Neural crest cell (in vitro differentiated cells): ENCODE data around the gene HHATL. TPM values are rescaled to one million over a fixed set of nuclear protein-coding genes. Genes with fewer than 3 reads are reported as not detected.

Experiments
- DNase-seq: peaks from one replicate; pipeline ENCODE4 v3.0.0; 2021; ENCODE audit warnings: low read depth, mixed read lengths, low spot score
- H3K27ac Mint-ChIP-seq: one replicate; pipeline ENCODE4 v1.8.0; 2021; ENCODE audit warnings: mild to moderate bottlenecking, mixed read lengths; ENCODE audit not compliant: unreplicated experiment
- H3K27me3 Mint-ChIP-seq: 2 replicates; pipeline ENCODE4 v1.8.0; 2021; ENCODE audit warnings: low read depth, mild to moderate bottlenecking, mixed read lengths
- H3K36me3 Mint-ChIP-seq: 2 replicates; pipeline ENCODE4 v1.8.0; 2021; ENCODE audit warnings: low read depth, mild to moderate bottlenecking, mixed read lengths
- H3K4me1 Mint-ChIP-seq: 2 replicates; pipeline ENCODE4 v1.8.0; 2021; ENCODE audit warnings: mixed read lengths
- H3K4me3 Mint-ChIP-seq: one replicate; pipeline ENCODE4 v1.8.0; 2021; ENCODE audit warnings: mild to moderate bottlenecking, mixed read lengths
- H3K9me3 Mint-ChIP-seq: 2 replicates; pipeline ENCODE4 v1.8.0; 2021; ENCODE audit warnings: mixed read lengths
- total RNA-seq: library from RNA; stranded (reverse); gene quantifications from 2 replicates; pipeline ENCODE4 v1.2.1, GENCODE V29; 2021
- TF ChIP-seq, protein P1 (sequence below): fragments of 200-600 bp; sonication (generic); conservative IDR thresholded peaks from 2 replicates; pipeline ENCODE4 v1.5.0; 2021; ENCODE audit warnings: antibody characterized with exemption, mild to moderate bottlenecking

The HHATL gene
- total RNA-seq, 1 donor from 2014 or later: not detected

DNA sequence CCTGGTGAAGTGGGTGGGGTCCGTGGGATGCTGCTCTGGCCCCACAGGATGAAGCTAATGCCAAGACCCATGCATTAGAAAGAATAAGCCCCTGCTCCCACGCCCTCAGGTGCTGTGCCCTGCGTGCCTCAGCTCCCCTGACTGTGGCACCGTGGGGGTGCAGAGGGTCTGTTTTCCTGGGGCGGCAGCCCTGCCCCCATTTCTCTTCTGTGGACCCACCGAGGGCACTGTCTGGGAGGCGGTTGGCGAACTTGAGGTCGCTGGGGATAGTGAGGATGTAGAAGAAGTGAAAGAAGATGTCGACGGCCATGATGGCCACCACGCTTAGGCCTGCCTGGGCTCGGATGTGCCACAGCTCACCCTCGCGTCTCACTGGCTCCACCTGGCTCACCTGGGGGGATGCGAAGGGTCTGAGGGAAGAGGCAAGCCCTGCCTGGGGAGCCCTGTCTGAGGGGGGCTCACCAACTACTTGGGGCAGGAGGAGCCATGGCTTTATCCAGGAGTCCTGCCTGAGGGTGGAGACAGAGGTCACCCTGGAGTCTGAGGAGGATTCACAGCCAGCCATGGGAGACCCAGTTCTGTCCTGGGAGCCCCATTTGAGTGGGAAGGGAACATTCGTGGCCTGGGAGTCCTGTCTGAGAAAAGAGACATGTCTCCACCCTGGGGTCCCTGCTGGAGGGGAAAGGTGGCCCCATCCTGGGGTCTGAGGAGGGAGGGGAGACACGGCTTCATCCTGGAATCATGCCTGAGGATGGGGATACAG lies 5.1 kb downstream of the HHATL start:
- Mint-ChIP-seq H3K36me3 (no peaks in the 10 kb centered on the region), H3K27me3 (no peaks in the 10 kb centered on the region), H3K9me3 (no peaks in the 10 kb centered on the region), H3K4me3 (no peak overlapping the region), H3K27ac (no peak overlapping the region), H3K4me1 (peaks cover 3% of the 10 kb centered on the region)
- no peak for DNase-seq
- TF ChIP-seq, protein P1, sequence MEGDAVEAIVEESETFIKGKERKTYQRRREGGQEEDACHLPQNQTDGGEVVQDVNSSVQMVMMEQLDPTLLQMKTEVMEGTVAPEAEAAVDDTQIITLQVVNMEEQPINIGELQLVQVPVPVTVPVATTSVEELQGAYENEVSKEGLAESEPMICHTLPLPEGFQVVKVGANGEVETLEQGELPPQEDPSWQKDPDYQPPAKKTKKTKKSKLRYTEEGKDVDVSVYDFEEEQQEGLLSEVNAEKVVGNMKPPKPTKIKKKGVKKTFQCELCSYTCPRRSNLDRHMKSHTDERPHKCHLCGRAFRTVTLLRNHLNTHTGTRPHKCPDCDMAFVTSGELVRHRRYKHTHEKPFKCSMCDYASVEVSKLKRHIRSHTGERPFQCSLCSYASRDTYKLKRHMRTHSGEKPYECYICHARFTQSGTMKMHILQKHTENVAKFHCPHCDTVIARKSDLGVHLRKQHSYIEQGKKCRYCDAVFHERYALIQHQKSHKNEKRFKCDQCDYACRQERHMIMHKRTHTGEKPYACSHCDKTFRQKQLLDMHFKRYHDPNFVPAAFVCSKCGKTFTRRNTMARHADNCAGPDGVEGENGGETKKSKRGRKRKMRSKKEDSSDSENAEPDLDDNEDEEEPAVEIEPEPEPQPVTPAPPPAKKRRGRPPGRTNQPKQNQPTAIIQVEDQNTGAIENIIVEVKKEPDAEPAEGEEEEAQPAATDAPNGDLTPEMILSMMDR: no peak

DNA sequence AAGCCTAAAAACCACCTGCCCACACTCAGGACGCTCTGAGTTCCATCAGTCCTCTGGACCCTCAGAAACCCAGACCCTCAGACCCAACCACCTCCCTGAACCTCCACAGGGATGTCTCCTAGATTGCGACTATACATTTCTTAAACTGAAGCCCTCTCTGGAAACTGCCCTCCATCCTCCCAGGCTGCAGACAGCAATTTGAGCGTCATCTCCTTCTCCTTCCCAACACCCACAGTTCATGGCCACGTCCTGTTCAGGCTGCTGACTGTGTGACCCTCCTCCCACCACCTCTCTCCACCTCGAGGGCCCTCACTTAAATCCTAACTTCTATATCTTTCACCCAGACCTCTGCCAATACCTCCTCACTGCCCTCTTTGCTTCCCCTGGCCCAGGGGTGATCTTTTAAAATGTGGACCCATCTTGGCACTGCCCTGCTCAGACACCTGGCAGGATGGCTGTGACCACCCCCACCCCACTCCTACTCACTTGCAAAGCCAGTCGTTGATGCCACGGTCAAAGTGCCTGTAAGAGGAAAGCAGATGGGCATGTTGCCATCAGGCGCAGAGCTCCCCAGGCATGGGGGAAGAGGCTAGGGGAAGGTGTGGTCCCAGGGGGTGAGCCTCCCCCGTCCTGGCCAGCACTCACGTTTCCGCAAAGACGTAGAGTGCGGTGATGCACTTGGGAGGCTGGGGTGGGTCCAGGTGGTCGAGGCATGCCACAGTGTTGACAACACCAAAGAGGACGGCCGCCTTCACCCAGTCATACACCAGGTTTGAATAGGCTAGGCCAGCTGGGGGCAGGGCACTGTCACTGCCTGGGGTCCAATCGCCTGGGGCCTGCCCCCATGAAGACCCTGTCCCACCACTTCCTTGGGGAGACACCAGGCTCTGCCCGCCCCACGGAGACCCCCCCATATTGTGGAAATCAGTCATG lies 6.0 kb downstream of the HHATL start:
- Mint-ChIP-seq H3K9me3 (no peaks in the 10 kb centered on the region), H3K4me3 (no peak overlapping the region), H3K27ac (no peak overlapping the region), H3K4me1 (peaks cover 3% of the 10 kb centered on the region), H3K27me3 (no peaks in the 10 kb centered on the region), H3K36me3 (no peaks in the 10 kb centered on the region)
- TF ChIP-seq, protein P1: no peak
- no peak for DNase-seq

DNA sequence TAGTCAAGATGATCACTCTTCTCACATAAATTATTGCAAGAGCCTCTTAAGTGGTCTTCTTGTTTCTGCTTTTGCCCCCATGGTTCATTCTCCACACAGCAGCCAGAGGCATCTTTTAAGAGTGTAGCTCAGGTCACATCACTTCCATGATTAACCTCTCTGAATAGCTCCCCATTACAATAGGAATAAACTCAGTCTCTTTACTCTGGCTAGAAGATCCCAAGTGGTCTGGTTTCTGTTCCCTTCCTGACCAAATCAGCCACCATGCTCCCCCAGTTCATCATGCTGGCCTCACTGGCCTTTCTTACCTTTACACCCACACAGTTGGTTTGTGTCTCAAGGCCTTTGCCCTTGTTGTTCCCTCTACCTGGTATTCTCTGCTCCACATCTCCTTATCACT lies 8.2 kb downstream of the HHATL start:
- TF ChIP-seq, protein P1: no peak
- no peaks in the 10 kb centered on the region for H3K9me3 Mint-ChIP-seq
- no peak for DNase-seq
- no peak overlapping the region for H3K27ac Mint-ChIP-seq
- no peaks in the 10 kb centered on the region for H3K4me1 Mint-ChIP-seq
- no peaks in the 10 kb centered on the region for H3K27me3 Mint-ChIP-seq
- H3K4me3 Mint-ChIP-seq: no peak overlapping the region
- no peaks in the 10 kb centered on the region for H3K36me3 Mint-ChIP-seq

DNA sequence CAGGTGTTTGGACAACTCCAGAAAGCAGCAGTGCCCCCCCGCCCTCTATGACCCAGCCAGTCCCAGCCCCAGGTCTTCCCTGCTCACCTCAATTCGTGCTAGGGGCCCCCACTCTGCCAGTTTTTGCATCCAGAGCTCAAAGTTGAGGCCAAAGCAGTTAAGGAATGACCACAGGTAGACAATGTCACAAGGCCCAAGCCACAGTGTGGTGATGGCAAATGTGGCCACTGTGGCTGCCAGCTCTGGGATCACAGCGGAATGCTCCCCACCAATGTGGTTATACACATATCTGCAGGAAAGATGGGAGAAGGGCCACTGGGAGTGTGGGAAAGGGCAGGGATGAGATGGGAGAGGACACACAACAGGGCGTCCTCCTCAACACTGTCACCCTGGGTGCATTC lies 9.1 kb downstream of the HHATL start:
- Mint-ChIP-seq H3K27ac (no peak overlapping the region), H3K4me3 (no peak overlapping the region), H3K36me3 (no peaks in the 10 kb centered on the region), H3K9me3 (no peaks in the 10 kb centered on the region), H3K4me1 (no peaks in the 10 kb centered on the region), H3K27me3 (no peaks in the 10 kb centered on the region)
- no peak for DNase-seq
- TF ChIP-seq, protein P1: no peak

DNA sequence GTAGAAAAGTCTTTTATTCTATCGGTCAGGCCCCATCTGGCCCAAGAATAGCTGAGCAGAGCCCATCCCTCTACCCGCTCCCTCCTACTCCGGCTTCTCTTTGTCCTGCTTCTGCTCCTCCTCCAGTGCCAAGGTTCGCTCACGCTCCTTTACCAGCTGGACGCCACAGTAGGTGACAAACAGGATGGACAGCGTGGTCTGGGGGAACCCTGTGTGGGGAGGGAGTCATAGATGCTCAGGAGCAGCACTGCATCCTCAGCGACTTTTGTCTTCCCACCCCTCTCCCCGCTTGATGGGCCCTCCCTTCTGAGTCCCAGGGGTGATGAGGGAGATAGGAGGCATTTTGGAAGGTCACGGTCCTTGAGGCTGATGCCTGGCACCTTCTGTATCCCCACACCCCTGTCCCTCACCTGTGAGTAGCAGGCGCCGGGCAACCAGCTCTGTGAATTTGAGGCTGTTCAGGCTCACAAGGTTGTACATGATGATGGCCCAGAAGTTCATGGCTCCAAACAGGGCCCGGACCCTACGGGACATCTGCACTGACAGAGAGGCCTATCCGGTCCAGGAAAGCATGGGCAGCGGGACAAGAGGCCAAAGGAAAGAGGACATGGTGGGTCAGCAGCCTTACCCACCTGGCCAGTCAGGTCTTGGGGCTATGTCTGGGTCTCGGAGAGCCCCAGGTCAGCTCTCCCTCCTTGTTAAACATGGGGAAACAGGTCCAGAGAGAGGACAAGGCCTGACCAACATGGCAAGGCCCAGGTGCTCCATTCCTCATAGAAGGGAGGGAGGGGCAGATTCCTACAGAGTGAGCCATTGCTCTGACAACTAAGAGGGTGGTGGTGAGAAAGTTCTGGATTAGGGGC lies 9.7 kb downstream of the HHATL start:
- Mint-ChIP-seq H3K9me3 (no peaks in the 10 kb centered on the region), H3K27ac (no peak overlapping the region), H3K27me3 (no peaks in the 10 kb centered on the region), H3K4me1 (no peaks in the 10 kb centered on the region), H3K36me3 (no peaks in the 10 kb centered on the region), H3K4me3 (no peak overlapping the region)
- no peak for DNase-seq
- TF ChIP-seq, protein P1: no peak
